Renal pelvis (tissue), 4 donors: ENCODE data around the gene MRPL36. TPM values are rescaled to one million over a fixed set of nuclear protein-coding genes. Genes with fewer than 3 reads are reported as not detected.

Experiments
- DNase-seq: peaks from one replicate; pipeline ENCODE4 v3.0.0-alpha.2; 2013
- polyA plus RNA-seq, 3 donors: library from polyadenylated mRNA; unstranded; fragments of 120-200 nt; gene quantifications; one replicate each; pipeline ENCODE4 v1.2.1, GENCODE V29; 2013; ENCODE audit not compliant: insufficient read length in 3 of 3

MRPL36 gene
- polyA plus RNA-seq, 3 donors, result 40.2 to 46.7 (median 43.1) TPM

DNA sequence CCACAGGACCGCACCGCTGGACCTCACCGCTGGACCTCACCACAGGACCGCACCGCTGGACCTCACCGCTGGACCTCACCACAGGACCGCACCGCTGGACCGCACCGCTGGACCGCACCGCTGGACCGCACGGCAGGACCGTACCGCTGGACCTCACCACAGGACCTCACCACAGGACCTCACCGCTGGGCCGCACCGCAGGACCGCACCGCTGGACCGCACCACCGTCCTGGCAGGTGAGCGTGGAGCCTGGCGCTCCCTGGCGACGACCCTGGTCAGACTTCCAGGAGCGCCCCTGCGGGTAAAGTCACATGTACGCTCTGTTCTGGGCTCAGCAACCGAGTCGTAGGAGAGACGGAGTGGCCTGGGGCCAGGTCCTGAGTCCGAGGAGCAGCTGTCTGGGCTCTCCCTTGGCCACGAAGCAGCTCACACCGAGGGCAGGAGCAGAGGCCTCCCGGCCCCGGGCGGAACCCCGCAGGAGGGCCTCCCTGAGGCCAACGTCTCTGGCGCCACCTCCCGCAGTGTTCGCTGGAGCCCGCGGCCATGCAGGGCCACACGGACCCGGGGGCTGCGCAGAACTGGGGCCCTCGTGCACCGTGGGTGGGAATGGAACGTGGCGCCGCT lies 30.5 kb downstream of the MRPL36 start:
- DNase-seq, result no peak

DNA sequence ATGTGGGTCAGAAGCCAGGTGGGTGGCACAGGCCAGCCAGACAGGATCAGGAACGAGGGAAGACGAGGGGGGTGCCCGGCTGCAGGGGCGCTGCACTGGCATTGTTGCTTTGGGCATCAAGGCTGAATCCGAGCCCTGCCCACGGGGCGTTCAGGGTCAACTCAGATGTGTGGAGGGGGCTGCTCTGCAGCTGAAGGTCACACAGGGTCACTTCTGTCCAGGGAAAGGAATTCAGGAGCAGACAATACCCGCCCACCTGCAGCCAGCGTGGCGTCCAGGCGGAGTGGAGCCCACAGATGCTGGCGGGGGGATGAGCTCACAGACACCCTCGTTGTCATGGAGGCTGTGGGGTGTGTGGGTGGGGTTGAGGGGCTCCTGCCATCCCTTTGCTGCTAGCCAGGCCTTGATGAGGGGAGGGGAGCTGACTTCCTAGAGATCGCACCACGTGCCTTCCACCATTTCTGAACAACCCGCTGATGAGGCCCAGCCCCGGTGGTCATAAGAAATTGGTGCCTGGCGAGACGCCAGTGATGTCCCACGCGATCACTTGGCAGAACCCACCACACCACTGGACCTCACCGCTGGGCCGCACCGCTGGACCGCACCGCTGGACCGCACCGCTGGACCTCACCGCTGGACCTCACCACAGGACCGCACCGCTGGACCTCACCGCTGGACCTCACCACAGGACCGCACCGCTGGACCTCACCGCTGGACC lies 31.2 kb downstream of the MRPL36 start:
- DNase-seq, result no peak

DNA sequence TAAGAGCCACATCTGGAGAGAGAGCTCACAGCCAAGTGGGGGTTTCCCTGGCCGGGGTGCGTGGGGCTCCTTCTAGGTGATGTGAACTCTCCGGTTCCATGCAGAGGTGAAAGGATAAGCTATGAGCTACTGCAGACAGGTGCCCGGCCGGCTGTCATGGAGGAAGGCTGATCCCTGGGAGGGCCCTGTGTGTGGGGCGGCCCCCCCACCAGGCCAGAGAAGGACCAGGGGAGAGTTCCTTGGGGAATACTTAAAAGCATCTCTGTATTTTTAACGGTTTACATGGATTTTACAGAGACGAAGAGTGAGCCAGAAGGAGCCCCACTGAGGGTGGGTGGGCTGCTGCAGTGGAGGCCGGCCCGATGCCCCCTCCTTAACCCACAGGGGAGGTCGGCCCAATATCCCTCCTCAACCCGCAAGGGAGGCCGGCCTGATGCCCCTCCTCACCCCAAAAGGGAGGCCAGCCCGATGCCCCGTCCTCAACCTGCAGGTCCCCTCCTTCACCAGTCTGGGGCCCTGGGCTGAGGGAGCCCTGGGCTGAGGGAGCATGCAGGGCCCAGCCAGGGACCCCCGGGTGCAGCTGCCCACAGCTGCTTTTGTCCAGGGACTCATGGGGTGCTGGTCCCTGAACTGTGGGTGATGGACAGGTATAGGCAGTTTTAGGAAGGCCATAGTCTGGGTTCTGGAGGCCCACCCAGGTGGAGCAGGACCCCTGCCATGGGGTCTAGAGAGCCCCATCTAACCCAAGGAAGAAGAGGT lies 31.9 kb downstream of the MRPL36 start:
- DNase-seq, result no peak

DNA sequence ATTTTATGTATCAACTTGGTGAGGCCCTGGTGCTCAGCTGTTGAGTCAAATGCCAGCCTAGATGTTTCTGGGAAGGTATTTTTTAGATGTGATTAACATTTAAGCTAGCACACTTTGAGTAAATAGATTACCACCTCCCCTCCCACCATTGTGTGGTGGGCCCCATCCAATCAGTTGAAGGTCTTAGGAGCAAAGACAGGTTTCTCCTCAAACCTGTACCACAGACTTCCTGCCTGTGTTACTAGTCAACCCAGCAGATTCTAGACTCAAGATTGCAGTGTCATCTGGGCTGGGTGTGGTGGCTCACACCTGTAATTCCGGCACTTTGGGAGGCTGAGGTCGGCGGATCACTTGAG lies 33.8 kb downstream of the MRPL36 start:
- no peak for DNase-seq

DNA sequence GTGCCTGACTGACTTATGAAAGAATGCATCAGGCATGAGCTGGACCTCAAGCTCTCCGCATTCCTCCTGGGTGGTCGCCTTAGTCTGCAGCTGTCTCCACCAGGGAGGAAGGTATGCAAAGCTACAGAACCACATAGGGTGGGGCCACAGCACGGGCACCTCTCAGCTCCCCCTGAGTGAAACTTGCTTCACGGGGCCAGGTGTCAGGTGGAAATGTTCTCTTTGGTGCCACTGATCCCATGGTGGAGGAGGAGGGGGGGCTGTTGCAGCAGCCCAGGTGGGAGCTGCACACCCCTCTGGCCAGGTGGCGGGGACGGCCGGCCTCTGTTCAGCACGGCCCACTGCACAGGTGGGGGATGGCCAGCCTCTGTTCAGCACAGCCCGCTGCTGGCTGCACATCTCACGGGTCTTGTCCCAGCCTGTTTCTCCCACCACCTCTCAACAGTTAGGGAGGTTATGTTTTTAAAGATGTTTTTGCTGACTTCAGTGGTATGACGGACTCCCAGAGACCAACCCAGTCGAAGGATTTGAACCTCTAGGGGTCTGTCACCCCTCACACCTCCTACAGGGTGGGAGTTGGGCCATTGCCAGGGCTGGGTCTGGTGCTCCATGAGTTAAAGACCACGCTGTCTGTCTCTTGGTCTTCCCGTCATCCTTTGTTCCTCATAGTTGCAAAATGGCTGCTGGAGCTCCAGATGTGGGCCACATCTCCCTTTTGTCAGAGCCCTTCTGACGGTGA lies 34.3 kb downstream of the MRPL36 start:
- no peak for DNase-seq

DNA sequence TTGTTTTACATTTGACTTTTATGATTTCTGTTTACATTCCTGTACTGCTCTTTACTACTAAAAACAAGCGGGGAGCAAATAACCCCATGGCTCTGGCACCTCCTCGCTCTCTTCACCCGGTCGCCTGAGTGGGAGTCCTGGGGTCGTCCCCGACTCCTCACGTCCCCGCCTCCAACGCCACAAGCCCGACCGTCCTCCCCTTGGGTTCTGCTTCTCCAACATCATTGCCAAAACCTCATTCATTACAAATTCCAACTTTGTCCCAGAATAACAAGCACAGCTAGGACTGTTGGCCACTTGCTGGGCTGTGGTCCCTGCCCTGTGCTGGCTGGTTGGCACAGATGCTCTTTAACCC lies 35.1 kb downstream of the MRPL36 start:
- DNase-seq, result no peak

DNA sequence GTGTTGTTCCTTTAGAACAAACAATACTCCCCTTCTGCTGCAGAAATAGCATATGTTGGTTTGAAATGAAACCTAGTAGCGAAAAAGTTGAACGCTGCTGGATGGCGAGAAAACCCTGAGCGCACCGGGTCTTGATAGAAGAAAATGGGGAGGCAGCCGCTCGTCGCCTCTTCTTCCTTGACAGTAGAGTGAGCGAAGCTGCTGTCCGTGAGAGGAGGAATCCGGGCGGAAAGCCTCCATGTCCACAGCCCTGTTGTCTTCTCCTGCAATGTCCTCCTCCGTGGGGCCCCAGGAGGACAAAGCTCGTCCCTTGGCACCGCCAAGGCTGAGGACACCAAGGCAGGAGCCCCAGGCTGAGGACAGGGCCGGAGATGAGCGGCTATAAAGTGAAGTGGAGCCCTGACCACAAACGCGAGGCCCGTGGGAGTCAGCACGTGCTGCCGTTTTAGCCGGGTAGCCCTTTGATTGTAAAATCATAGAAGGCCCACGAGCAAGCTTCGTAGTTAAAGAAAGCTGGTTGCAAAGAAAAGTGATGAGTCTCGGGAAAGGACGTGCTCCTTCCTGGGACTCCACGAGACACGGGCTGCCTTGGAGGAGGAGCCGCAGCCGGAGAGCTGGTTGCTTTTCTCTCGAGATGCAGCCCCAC lies 35.6 kb downstream of the MRPL36 start:
- no peak for DNase-seq

DNA sequence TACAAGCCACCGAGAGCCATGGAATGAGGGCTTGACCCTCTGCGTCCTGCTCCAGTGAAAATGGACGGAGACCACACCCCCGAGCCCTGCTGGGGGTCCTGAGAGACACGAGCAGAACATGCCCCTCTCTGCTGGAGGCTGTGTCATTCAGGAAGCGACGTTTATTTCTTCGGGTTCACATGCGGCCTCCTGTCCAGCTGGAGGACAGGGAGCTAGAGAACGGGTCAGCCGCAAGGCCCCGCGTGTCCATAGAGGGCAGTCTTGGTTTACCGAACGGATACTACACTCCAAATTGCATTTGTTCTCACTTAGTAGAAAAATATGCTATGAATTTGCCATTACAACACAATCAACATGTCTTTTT lies 36.1 kb downstream of the MRPL36 start:
- peak; percentile 56 for DNase-seq

DNA sequence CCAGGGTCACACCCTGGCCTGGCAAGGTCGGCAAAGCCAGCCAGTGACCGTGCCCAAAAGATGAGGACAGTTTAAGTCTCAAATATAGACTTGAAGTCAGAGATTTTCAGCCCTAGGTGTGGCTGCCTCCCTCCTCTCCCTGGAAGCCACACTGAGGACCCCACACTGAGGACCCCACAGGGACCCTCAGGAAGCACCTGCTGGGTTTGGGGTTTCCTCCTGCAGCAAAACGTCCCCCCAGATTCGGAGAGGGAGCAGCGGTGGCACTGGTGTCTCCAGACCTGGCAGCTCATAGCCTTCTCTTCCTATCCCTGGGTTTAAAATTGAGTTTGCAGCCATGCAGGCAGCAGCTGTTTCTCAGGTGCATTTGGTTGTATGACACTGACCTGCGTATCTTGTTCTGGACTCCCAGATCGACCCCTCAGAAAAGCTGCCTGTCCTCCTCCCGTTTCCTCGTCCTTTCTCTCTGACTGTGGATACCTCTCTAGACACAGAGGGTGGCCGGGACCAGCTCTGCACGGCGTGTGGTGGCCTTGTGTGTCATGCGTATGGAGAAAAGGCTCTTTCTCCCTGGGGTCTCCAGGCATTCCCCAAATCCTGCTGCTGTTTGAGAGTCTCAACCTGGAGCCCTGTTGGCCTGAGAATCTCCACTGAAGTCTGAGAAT lies 36.6 kb downstream of the MRPL36 start:
- DNase-seq, result no peak

DNA sequence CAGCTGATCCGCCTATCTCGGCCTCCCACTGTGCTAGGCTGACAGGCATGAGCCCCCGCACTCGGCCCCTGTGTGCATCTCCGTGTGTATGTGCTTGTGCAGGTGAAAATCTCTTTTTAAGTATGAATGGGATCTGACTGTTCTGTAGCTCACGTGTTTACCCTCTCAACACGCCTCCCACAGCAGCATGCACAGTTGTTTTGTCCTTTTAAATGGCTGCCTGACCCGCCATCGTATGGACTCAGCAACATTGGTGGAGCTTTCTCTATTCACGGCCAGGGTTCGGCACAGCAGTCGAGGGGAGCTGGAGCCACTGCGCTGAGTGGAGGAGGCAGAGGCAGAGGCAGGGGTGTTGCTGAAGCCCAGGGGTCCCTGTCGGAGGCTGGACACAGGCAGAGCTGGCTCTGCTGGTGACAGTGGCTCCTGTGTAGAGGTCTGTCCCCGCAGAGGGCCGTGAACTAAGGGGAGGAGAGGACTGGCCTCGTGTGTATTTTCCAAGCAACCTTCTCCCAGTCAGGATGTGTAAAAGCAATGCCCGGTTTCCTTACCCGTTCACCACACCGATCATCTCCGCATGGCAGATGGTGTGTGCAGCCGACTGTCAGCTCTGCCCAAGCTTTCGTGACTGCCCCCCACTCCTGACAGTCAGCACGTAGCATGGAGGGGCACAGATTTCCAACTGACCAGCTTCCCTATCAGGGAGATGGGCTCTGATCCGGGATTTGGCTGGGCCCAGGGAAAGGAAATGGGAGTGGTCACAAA lies 37.3 kb downstream of the MRPL36 start:
- no peak for DNase-seq

DNA sequence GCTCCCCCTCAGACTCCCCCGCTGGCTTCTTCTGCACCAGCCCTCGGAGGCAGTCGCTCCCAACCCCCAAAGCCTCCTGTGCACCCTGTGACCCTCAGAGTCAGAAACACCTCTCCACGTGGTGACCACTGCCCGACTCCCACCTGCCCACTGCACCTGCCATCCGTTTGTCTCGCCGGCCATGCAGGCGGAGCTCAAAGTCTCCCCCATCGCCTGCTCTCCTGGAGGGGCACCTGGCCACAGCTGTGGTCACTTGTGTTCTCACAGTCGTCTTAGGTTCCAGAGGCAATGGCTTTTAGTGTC lies 38.2 kb downstream of the MRPL36 start:
- DNase-seq, result no peak

DNA sequence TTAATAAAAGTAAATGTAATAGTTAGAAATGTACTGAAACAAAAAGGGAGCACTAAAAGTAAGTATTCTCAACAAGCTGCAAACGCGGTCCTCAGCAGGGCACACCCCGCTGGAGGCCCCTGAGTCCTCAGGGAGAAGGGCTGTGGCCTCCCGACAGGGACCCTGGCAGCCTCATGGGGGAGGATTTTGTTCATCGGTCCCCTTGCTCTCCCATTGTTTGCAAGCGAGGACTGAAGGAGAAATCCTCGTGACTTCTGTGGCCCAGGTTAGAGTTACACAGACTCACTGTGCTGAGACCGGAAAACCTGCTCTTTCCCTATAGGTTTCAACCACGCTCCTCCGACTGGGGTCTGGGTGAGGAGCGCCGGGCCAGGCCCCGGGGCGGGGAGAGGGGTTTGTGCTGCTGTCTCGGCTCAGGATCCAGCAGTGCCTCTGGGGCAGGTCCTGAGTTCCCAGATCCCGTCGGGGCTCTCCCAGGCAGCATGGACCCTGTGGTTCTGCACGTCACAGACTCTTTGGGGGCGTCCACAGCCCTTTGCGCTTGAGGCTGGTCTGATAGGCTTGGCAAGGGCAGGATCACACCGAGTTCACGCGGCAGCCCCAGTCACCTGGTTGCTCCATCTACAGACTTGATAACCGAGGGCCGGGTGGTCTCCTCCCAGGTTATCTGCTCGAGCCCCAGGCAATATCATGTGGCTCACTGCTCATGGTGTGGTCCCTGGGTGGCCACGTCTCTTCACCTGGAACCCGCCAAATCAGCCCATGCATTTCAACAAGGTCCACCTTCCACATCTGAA lies 38.8 kb downstream of the MRPL36 start:
- DNase-seq, result no peak

DNA sequence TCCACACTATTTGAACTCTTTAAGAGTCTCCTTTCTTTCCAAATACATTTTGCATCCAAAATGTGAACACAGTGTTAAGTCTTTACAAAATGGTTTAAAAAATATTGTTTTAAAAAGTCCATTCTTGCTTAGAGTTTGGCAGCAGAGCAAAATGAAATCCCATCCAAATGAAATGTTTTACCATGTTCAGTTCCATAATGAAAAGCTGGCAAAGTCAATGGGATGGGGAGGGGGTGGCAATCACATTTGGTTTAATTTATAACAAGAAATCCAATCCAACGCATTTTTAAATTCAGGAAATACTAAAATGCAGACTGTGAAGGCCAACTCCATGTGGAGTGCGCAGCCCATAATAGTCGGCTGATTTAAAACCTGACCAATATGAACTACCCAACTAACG lies 39.4 kb downstream of the MRPL36 start:
- no peak for DNase-seq

DNA sequence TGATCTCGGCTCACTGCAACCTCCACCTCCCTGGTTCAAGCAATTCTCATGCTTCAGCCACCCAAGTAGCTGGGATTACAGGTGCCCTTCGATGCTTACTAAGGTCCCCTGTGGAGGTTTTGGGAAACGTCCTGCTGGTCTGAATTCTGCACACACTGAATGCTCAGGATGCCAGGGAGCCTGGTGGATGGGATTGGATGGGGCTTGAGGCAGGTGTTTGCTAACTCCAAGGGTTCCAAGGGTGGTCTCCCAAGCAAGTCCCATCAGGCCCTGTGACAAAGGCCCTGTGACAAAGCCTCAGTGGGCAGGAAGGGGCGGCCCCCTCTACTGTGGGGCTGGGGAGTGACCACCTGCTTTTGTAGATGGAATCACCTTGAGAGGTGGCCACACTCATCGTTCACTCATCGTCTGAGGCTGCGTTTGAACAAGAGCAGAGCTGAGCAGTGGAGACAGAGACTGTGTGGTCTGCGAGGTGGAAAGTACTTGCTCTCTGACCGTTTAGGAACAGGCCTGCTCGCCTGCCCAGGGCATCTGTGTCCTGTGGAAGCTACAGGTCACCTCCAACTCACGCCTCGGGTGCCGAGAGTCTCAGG lies 40.2 kb downstream of the MRPL36 start:
- DNase-seq, result no peak

DNA sequence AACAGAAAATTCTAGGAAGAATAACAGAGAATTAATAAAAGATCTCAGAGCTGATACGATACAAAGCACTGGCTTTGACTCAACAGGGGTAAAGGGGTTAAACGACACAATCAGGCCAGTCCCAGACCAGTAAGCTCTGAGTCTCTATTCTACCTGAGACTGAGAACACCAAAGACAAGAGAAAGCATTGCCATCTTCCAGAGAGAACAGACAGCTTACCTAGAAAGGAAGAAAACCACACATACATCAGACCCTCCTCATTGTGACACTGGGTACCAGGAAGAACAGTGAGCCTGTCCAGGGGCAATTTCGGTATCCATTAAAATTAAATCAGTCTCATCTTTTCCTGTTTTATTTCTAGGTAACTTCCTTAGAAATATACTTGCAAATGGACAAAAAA lies 41.1 kb downstream of the MRPL36 start:
- no peak for DNase-seq

DNA sequence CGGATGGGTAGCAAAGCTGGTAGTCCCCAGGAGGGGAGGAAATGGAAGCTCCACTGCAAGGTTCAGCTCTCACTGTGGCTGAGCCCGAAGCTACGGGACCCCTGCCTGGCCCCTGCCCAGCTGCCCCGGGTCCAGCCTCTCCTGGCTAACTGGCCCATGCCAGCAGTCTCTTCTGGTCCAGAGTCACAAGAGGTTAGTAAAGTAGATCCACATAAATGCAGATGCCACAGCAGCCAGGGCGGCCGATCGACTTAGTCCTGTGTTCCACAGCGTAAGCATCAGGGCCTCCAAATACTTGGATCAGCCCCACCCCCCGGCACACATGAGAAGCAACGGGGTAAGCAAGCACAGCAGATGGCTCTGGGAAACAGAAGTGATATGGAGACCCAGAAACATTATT lies 42.1 kb downstream of the MRPL36 start:
- no peak for DNase-seq

DNA sequence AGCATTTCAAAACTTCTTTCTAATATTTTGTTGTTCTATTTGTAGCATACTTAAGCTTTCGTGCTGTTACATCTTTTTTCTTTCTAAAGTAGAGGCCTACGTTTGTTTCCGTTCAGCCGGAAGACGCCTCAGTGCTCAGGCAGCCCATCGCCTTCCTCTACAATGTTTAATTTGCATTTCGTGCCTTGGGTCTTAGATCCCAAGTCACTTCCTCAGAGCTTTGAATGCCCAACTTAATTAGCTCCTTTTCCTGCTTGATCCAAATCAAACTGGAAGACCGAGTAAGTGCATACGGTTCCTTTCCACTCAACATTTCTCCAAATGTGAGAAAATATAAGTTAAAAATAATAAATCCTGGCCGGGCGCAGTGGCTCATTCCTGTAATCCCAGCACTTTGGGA lies 43.2 kb downstream of the MRPL36 start:
- no peak for DNase-seq

DNA sequence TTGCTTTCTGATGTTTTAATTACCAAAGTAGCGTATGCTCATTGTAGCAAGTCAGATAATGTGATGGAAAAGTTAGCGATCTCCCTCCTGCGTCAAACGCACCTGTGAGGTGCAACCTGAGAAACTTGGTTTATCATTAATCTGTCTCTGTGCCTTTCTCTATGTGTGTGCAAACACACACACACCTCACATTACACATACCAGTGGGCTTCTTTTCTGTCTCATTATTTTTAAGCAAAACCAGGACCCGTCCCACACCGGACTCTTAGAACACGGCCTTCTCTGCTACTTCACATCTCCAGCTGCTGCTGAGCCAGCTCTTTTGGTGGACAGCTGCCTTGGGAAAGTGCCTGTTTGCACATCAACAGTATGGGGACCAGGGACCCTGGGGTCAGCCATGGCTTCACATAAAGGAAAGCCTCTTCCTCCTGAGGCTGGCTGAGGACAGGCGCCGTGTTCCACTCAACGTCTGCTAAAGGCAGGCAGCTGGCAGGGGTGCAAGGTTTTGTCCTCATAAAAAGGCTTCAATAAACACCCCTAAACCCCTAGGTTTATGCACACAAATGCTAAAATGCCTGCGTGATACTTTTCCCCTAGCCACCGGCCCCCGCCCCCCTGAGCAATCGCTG lies 44.2 kb downstream of the MRPL36 start:
- DNase-seq, result no peak

DNA sequence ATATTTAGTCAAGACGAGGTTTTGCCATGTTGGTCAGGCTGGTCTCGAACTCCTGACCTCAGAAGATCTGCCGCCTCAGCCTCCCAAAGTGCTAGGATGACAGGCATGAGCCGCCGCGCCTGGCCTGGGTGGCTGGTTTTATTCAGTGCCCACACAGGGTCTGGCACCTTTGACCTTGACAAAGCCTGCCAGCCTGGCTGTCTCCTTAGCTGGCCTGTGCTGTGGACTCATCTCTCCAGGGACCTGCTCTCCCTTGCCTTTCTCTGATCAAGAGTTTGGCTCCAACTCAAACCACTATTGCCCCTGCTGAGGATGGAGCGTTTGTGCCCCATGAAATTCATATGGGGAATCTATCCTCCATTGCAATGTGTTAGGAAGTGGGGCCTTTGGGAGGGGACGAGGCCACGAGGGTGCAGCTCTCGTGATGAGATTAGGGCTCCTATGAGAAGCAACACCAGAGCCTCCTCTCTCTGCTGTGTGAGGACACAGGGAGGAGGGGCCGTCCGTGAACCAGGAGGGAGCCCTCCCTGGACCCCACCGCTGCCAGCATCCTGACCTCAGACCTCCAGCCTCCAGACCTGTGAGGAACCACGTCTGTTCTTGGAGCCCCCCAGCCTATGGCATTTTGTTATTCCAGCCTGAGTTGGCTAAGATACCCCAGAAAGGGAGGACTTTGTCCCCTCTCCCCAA lies 45.0 kb downstream of the MRPL36 start:
- no peak for DNase-seq
